Peyer's patch (tissue), 4 donors: ENCODE results near the gene TBRG4.

Experiments
- POLR2A ChIP-seq, 2 donors: fragments of 450-650 bp; IDR thresholded peaks; one replicate each; pipeline ENCODE4 v1.5.1; 2017; ENCODE audit warnings: antibody characterized with exemption in 2 of 2, mild to moderate bottlenecking in 2 of 2, moderate library complexity in 2 of 2
- TF ChIP-seq, protein P1 (sequence below), 6 experiments: fragments of 450-650 bp in 4 of 6; fragments of 200-600 bp in 2 of 6; sonication (generic) in 1 of 6; IDR thresholded peaks; one replicate each; pipeline ENCODE4 v1.5.1; 2017 to 2019; ENCODE audit warnings: antibody characterized with exemption in 6 of 6, mild to moderate bottlenecking in 3 of 6, moderate library complexity in 1 of 6

- TF ChIP-seq, protein P1, sequence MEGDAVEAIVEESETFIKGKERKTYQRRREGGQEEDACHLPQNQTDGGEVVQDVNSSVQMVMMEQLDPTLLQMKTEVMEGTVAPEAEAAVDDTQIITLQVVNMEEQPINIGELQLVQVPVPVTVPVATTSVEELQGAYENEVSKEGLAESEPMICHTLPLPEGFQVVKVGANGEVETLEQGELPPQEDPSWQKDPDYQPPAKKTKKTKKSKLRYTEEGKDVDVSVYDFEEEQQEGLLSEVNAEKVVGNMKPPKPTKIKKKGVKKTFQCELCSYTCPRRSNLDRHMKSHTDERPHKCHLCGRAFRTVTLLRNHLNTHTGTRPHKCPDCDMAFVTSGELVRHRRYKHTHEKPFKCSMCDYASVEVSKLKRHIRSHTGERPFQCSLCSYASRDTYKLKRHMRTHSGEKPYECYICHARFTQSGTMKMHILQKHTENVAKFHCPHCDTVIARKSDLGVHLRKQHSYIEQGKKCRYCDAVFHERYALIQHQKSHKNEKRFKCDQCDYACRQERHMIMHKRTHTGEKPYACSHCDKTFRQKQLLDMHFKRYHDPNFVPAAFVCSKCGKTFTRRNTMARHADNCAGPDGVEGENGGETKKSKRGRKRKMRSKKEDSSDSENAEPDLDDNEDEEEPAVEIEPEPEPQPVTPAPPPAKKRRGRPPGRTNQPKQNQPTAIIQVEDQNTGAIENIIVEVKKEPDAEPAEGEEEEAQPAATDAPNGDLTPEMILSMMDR (IDR thresholded peaks at IDR 0.05), result no peak
- TF ChIP-seq POLR2A (IDR thresholded peaks at IDR 0.05), result no peak
Observed at GRCh38 chr7:45116048-45116447, 4.6 kb upstream of the TBRG4 start.
